Activated T-helper 1 cell treated with Interleukin-2 at 50 U/mL for 16 hours (primary cell): ENCODE data around the gene POLR2A.
A peak's percentile ranks its signal among the peaks of the same experiment; 100 is the strongest.

Source experiments
- DNase-seq: peaks from one replicate; pipeline ENCODE4 v3.0.0-alpha.2; 2020; ENCODE audit warnings: low read depth

Gene POLR2A

GRCh38 chr17:7484067-7484918 lies at the start of gene POLR2A:
Gene POLR2A (plus strand): TSS chr17:7484366.
- DNase-seq: peak; percentile 97

- peak; percentile 44 for DNase-seq
These were observed 48.2 kb upstream of the POLR2A start for GRCh38 chr17:7435676-7436555.

DNA sequence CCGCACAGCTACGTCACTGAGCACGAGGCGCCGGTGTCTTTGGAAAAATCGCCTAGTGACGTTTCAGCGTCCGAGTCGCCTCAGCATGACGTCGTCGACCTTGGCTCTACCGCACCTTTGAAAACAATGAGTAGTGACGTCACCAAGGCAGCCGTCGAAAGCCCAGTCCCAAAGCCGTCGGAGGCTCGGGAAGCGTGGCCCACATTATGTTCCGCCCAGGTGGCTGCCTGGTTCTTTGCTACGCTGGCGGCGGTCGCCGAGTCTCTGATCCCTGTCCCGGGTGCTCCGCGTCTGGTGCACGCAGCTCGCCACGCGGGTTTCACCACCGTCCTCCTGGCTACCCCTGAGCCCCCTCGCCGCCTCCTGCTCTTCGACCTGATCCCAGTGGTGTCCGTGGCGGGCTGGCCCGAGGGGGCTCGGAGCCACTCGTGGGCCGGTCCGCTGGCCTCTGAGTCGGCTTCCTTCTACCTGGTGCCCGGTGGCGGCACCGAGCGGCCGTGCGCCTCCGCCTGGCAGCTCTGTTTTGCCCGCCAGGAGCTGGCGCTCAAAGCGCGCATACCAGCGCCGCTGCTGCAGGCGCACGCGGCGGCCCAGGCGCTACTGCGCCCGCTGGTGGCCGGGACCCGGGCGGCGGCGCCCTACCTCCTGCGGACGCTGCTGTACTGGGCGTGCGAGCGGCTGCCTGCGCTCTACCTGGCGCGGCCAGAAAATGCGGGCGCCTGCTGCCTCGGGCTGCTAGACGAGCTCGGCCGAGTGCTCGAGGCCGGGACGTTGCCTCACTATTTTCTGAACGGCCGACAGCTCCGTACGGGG lies 47.4 kb upstream of the POLR2A start:
- DNase-seq: peak; percentile 74

GRCh38 chr17:7437369-7437863 lies 46.8 kb upstream of the POLR2A start:
- no peak for DNase-seq

DNA sequence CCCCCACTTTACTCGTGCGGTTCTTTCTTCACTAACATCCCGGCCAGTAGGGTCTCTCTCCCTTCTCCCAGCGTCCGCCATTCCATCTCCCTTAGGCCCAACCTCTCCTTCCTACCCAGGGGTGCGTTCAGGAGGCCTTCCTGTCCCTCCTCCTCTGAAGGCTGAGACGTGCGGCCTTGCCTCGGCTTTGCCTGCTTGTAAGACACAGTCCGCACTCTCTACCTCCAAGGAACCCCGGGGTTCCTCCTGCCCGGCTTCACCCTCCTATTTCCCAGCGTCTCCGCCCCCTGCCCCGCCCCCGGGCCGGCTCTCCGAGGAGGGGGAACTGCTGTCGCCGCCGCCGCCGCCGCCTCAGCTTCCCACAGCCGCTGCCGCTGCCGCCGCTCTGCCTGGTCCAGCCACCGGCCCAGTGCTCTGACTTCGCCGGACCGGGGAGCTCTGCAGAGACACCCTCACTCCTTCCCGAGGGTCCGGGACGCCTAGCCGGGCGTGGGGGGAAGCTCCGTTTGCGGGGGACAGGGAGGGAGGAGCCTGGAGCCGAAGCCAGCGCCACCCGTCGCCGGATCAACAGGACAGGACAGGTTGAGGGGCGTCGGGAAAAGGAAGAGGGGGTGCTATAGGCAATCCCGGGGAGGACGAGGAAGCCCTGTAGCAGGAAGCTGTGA lies 46.1 kb upstream of the POLR2A start:
- no peak for DNase-seq

GRCh38 chr17:7438656-7439460 lies 45.3 kb upstream of the POLR2A start:
- no peak for DNase-seq

DNA sequence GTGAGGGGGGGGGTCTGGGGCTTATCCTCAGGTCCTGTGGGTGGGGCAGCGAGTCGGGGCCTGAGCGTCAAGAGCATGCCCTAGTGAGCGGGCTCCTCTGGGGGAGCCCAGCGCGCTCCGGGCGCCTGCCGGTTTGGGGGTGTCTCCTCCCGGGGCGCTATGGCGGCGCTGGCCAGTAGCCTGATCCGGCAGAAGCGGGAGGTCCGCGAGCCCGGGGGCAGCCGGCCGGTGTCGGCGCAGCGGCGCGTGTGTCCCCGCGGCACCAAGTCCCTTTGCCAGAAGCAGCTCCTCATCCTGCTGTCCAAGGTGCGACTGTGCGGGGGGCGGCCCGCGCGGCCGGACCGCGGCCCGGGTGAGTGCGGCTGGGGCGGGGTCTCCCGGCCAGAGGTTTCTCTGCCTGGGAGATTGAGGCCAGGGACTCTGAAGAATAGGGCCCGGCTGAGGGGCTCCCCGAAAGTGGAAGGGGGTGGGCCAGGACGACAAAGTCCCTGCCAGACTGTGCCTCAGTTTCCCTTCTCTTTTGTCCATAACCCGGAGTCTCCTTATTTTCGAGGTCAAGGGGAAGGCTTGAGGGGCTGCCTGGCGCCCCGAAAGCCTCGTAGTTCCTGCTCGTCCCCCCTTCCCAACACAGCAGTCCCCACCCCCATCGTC lies 44.6 kb upstream of the POLR2A start, which contains the start of gene FGF11:
TSS of gene FGF11 (plus strand) at position 51 of the 651 bp plus-strand sequence. CDS start at position 160, 109 bp downstream.
- no peak for DNase-seq

DNA sequence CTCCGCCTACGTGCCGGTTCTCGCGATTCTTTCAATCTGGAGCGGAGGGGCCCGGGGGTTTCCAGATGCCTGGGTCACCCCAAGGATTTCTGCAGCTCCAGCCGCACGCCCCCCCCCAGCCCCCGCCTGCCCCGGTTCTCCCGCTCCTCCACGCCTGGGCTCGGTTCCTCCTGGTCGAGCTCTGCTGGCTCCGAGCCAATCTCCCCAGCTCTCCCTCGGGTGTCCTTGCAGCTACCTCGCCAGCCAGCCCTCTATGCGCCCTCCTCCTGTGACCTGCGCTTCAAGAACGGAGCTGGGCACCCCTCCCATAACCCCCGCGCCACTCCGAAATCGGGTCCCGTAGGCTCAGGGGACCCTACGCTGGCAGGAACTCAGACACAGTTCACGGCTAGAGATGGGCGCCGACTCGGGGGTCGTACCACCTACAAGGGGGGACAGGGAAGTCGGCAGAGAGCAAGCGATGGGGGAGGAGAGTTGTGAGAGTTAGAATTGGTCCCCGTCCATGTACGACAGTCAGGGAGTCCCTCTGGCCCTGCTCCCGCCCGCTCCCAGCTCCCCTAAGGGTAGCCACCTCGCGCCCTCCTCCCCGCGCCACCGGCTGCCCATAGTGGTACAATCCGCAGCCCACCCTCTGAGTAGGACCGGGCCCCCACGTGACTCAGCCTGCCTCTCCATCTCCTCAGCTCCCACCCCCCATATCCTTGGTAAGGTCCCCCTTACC lies 43.9 kb upstream of the POLR2A start:
- DNase-seq: no peak

- no peak for DNase-seq
These were observed 43.4 kb upstream of the POLR2A start for GRCh38 chr17:7440834-7441195.

DNA sequence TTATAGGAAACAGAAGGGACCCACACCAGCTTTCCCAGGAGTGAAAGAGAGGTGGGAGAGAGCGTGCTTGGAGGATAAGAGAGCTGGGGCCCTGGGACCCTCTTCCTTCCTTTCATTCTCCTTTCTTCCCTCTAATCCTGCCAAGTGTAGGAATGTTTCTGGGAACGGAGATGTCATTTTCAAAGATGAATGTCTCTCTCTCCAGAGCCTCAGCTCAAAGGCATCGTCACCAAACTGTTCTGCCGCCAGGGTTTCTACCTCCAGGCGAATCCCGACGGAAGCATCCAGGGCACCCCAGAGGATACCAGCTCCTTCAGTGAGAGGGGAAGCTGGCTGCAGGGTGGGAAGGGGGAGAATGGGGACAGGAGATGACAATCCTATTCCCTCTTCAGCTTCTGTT lies 42.9 kb upstream of the POLR2A start:
- no peak for DNase-seq

- DNase-seq: no peak
These were observed 42.0 kb upstream of the POLR2A start for GRCh38 chr17:7442142-7442541.

- no peak for DNase-seq
These were observed 40.4 kb upstream of the POLR2A start for GRCh38 chr17:7443499-7444485.

DNA sequence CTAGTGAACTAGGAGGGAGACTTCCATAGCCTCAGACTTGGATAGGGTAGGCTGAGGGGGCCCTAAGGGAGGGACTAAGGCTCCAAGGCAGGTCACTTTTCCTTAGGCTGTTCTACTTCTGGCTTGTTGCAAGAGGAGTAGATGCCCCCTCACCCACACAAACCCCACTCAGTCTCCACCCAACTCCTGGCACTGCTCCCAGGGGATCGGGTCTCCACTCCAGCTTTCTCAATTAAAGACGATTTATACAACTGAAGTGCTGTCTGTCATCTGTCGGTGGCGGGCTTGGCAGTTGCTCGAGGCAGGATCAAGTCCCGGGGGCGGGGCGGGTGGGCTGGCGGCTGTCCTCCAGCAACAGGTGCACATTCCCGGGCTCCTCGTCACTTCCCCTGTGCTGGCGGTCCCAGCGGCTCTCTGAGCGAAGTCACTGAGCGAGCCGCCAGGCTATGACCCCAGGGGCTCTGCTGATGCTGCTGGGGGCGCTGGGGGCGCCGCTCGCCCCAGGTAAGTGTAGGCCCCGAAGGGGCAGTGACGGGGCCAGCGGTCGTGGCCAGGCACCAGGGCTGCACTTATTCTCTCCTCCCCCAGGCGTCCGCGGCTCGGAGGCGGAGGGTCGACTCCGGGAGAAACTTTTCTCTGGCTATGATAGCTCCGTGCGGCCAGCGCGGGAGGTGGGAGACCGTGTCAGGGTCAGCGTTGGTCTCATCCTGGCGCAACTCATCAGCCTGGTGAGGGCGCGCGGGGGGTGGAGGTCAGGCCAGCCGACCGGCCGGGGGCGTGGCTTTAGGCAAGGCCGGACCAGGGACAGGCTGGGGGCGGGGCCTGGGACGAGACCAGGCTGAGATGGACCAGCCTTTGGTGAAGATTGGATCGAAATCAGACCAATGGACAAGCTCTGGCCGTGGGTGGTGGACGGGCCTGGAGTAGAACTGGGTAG lies 39.2 kb upstream of the POLR2A start, which contains the start of gene CHRNB1:
TSS of gene CHRNB1 (plus strand) at position 380 of the 937 bp plus-strand sequence. CDS start at position 447, 67 bp downstream.
- no peak for DNase-seq

- DNase-seq: no peak
These were observed 38.6 kb upstream of the POLR2A start for GRCh38 chr17:7445619-7445968.

DNA sequence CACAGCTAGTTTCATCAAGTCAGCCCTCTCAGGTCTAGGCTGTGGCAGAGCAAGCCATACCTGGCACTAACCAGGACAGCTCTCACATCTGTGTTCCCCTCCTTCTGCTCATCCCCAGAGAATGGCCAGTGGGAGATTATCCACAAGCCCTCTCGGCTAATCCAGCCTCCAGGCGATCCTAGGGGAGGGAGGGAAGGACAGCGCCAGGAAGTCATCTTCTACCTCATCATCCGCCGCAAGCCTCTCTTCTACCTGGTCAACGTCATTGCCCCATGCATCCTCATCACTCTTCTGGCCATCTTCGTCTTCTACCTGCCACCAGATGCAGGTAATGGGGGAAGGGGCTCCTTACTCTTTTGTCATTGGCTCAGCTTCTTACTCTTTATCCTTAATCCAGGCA lies 35.7 kb upstream of the POLR2A start:
- DNase-seq: no peak

DNA sequence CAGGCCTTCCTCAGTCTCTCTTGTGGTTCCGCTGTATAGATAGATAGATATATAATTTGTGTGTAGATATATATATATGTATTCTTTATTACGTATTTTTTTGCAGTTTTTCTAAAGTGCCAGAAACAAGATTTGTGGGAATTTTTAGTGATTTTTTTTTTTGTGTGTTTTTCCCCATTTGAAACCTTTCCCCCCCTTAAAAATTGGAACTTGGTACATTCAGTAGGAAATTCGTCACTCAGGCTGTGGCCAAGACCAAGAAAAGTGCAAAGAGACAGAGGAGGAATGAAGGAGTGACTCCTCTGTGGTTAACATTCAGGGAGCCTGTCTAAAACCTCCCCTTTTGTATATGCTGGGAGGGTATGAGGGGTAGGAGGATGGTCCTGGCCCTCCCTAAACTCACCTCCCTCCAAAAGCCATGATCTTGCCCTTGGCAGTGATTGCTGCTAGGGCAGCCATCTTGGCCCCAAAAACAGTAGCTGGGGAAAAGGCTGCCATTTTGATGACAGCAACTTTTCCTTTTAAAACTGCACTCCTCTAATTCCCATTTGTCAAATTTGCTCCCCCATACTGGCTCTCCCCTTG lies 24.1 kb upstream of the POLR2A start:
- DNase-seq: no peak
